Suprapubic skin (tissue), 4 donors: ENCODE data around the gene MRO. TPM values are rescaled to one million over a fixed set of nuclear protein-coding genes. Genes with fewer than 3 reads are reported as not detected.

ENCODE experiments used
- DNase-seq, 2 donors: peaks; one replicate each; pipeline ENCODE4 v3.0.0-alpha.2; 2019; ENCODE audit warnings: low spot score in 2 of 2
- H3K27ac ChIP-seq: fragments of 200-600 bp; sonication (generic); one replicate; pipeline ENCODE4 v1.5.1; 2019
- H3K27me3 ChIP-seq: fragments of 200-600 bp; sonication (generic); one replicate; pipeline ENCODE4 v1.5.1; 2019
- H3K36me3 ChIP-seq: fragments of 200-600 bp; sonication (generic); one replicate; pipeline ENCODE4 v1.5.1; 2019
- H3K4me1 ChIP-seq: fragments of 200-600 bp; sonication (generic); one replicate; pipeline ENCODE4 v1.5.1; 2019
- H3K4me3 ChIP-seq: fragments of 200-600 bp; sonication (generic); one replicate; pipeline ENCODE4 v1.5.1; 2019; ENCODE audit warnings: mild to moderate bottlenecking
- H3K9me3 ChIP-seq: fragments of 200-600 bp; sonication (generic); one replicate; pipeline ENCODE4 v1.5.1; 2019
- CTCF ChIP-seq, 2 donors: fragments of 200-600 bp in 1 of 2; fragments of 450-650 bp in 1 of 2; sonication (generic) in 1 of 2; IDR thresholded peaks; one replicate each; pipeline ENCODE4 v1.5.1; 2016 to 2019; ENCODE audit warnings: antibody characterized with exemption in 2 of 2, mild to moderate bottlenecking in 1 of 2, moderate library complexity in 1 of 2
- EP300 ChIP-seq: sonication (generic); formaldehyde crosslinking; IDR thresholded peaks from one replicate; pipeline ENCODE4 v1.6.1; 2017; ENCODE audit warnings: antibody characterized with exemption
- POLR2A ChIP-seq, 2 donors: fragments of 450-650 bp; IDR thresholded peaks; one replicate each; pipeline ENCODE4 v1.6.1; 2017; ENCODE audit warnings: antibody characterized with exemption in 2 of 2, mild to moderate bottlenecking in 2 of 2, moderate library complexity in 2 of 2
- POLR2AphosphoS5 ChIP-seq, 3 donors: sonication (generic); formaldehyde crosslinking; IDR thresholded peaks; one replicate each; pipeline ENCODE4 v1.6.1; 2017; ENCODE audit warnings: antibody characterized with exemption in 3 of 3
- WGBS: methylation state at CpG from one replicate; pipeline ENCODE4 v1.1.5; 2018; 5-methylcytosine and 5-hydroxymethylcytosine counted together
- total RNA-seq, 4 donors: library from RNA; depleted of rRNA; stranded (reverse); fragments of >200 nt; gene quantifications; one replicate each; pipeline ENCODE4 v1.1.0, GENCODE V29; 2016

MRO gene
- total RNA-seq, 4 donors from 2014 or later, result 0.26 to 0.59 TPM; not detected in 2

GRCh38 chr18:50805732-50806131 lies 14.1 kb downstream of the MRO start:
- H3K4me3 ChIP-seq, result no peak overlapping the region
- TF ChIP-seq EP300 (no peak), POLR2AphosphoS5 (IDR thresholded peaks at IDR 0.05) (no peak), POLR2A (IDR thresholded peaks at IDR 0.05) (no peak)
- H3K27me3 ChIP-seq, result no peaks in the 10 kb centered on the region
- H3K36me3 ChIP-seq, result no peaks in the 10 kb centered on the region
- DNase-seq, result no peak
- 85% methylated on average over 5 of the region's 5 CpGs for WGBS
- H3K4me1 ChIP-seq, result no peaks in the 10 kb centered on the region
- H3K9me3 ChIP-seq, result no peaks in the 10 kb centered on the region
- H3K27ac ChIP-seq, result no peak overlapping the region

- Histone ChIP-seq H3K27ac (no peak overlapping the region), H3K4me3 (no peak overlapping the region), H3K9me3 (no peaks in the 10 kb centered on the region), H3K4me1 (no peaks in the 10 kb centered on the region), H3K27me3 (no peaks in the 10 kb centered on the region), H3K36me3 (no peaks in the 10 kb centered on the region)
- WGBS, result 85% methylated on average over 11 of the region's 11 CpGs
- TF ChIP-seq POLR2AphosphoS5 (IDR thresholded peaks at IDR 0.05) (no peak), POLR2A (IDR thresholded peaks at IDR 0.05) (no peak), CTCF (IDR thresholded peaks at IDR 0.05) (no peak), EP300 (no peak)
- no peak for DNase-seq
Measured at GRCh38 chr18:50803592-50803991, 16.2 kb downstream of the MRO start.

GRCh38 chr18:50802141-50802540 lies 17.7 kb downstream of the MRO start:
- H3K27me3 ChIP-seq, result no peaks in the 10 kb centered on the region
- no peak overlapping the region for H3K4me3 ChIP-seq
- H3K27ac ChIP-seq, result no peak overlapping the region
- no peaks in the 10 kb centered on the region for H3K4me1 ChIP-seq
- 56% methylated on average over 3 of the region's 3 CpGs for WGBS
- no peaks in the 10 kb centered on the region for H3K36me3 ChIP-seq
- no peaks in the 10 kb centered on the region for H3K9me3 ChIP-seq
- DNase-seq, result no peak
- TF ChIP-seq CTCF (IDR thresholded peaks at IDR 0.05), result no peak
- TF ChIP-seq POLR2A (IDR thresholded peaks at IDR 0.05), result no peak
- no peak for TF ChIP-seq POLR2AphosphoS5 (IDR thresholded peaks at IDR 0.05)
- no peak for TF ChIP-seq EP300

- DNase-seq, result no peak
- Histone ChIP-seq H3K27ac (no peak overlapping the region), H3K9me3 (no peaks in the 10 kb centered on the region), H3K4me3 (no peak overlapping the region), H3K27me3 (peaks cover 3% of the 10 kb centered on the region), H3K4me1 (no peaks in the 10 kb centered on the region), H3K36me3 (no peaks in the 10 kb centered on the region)
- 55% methylated on average over 7 of the region's 7 CpGs for WGBS
- TF ChIP-seq CTCF (IDR thresholded peaks at IDR 0.05) (no peak), POLR2A (IDR thresholded peaks at IDR 0.05) (no peak), POLR2AphosphoS5 (IDR thresholded peaks at IDR 0.05) (no peak), EP300 (no peak)
Measured at GRCh38 chr18:50797142-50797541, 22.7 kb downstream of the MRO start.

GRCh38 chr18:50796495-50796894 lies 23.3 kb downstream of the MRO start:
- no peak for TF ChIP-seq POLR2A (IDR thresholded peaks at IDR 0.05)
- TF ChIP-seq CTCF (IDR thresholded peaks at IDR 0.05), result no peak
- no peak for TF ChIP-seq POLR2AphosphoS5 (IDR thresholded peaks at IDR 0.05)
- no peak for TF ChIP-seq EP300
- Histone ChIP-seq H3K27ac (no peak overlapping the region), H3K9me3 (no peaks in the 10 kb centered on the region), H3K4me3 (no peak overlapping the region), H3K27me3 (peaks cover 3% of the 10 kb centered on the region), H3K36me3 (no peaks in the 10 kb centered on the region), H3K4me1 (no peaks in the 10 kb centered on the region)
- DNase-seq, result no peak
- WGBS, result 72% methylated on average over 2 of the region's 2 CpGs
